NCI-H1436 treated with DMSO at 0.1 percent for 48 hours (cell line): Measurements from ENCODE around the gene DUSP22.

Experiments
- DNase-seq: peaks from one replicate; lab custom pipeline; 2025; lab: John Stamatoyannopoulos, UW

DUSP22 gene

DNA sequence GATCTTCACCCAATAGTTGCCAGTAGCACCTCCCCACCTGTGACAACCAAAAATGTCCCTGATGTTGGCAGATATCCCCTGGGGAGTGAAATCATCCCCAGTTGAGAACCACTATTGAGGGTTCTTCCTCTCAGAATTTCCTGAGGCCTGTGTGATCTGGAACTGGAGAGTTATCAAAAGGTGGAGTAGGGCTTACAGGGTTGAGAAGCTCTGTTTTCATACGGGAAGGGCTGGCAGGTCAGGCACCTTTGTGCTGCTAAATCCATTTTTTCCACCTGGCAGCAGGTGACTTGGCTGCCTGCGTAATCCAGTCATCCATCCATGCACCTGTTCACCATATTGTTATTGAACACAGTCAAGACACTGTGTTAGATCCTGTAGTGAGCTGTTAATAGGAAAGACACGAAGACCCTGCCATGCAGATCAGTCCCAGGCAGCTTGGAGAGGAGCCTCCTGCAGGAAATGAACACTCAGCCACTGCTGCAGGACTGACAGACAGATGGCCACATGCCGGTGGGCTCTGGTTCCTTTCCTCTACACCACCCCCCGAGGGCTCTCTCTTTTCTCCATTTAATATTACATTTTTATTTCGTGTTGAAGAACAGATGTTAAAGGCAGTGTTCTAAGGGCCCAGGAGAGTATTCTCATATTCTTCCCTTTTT lies 5.4 kb downstream of the DUSP22 start:
- DNase-seq, result no peak

GRCh38 chr6:298233-299103 lies 6.2 kb downstream of the DUSP22 start:
- no peak for DNase-seq

DNA sequence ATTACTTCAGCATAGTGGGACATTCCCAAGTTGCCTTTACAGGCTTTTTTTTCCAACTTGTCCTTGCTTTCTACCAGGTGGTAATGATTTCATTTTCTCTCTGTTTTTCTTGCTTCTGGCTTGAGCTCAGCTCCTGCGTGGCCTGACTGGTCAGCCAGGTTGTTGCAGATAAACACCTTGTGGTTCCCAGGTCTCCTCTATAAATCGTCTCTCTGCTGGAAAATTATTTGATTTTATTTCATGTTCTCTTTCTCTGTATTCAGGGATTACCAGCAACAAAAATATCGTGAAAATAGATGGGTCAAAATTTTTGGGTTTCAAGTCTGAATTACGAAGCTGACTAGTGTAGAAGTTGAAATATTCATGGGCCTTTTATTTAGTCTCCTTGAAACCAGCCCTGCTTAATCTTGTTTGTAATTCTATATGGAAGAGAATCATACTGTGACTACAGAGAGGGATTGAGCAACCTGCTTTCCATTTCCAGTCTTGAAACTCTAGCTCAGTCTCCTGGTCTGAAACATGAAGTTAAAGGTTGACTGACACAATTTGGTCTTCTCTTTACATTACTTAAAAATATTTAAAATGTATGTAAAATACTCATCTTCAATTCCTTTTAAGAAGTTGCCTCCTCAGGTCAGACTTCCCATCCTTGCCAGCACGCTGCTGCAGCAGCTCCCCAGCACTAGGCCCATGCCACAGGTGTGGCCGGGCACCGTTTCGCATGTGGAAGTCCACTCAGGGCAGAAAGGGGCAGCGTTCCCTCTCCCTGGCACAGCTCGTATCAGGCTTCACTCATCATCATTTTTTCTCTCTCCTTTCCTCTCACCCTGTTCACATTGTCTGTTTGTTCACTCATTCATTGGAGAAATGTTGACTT lies 7.1 kb downstream of the DUSP22 start:
- no peak for DNase-seq

DNA sequence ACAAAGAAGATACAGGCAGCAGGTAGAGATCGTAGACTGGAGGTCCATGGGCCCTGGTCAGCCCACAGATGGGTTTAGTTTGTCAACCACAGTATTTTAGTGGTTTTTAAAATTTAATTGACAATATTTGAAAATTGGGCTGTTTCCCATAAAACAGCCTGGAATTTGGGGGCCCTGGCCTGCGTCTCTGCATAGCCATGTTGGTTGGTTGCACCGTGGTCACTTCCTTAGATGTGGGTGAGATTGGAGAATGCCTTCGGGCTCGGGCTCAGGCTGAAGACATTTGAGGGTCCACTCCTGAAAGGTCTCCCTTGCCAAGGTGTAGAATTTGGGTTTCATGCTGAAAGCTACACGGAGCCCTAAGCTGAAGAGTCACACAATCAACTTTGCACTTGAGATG lies 7.7 kb downstream of the DUSP22 start:
- no peak for DNase-seq

GRCh38 chr6:300494-301198 lies 8.4 kb downstream of the DUSP22 start:
- DNase-seq, result no peak

DNA sequence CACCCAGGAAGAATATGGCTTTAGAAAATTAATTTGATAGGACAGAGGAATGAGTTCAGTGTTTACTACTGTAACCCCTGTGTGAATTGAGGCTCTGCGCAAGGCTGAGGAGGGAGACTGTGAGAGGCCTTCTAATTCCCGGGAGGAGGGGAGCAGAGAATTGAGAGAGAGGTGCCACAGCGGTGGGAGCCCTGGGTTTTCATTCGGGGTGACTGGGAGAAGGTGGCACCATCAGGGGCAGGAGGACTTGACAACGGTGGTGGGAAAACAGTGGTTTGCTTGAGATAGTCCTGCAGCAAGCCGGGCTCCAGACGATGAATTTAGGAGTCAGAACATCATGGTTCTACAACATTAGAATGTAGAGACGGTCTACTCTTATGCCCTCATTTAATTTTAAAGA lies 9.2 kb downstream of the DUSP22 start:
- DNase-seq, result no peak

GRCh38 chr6:301929-302705 lies 9.8 kb downstream of the DUSP22 start:
- DNase-seq, result no peak

DNA sequence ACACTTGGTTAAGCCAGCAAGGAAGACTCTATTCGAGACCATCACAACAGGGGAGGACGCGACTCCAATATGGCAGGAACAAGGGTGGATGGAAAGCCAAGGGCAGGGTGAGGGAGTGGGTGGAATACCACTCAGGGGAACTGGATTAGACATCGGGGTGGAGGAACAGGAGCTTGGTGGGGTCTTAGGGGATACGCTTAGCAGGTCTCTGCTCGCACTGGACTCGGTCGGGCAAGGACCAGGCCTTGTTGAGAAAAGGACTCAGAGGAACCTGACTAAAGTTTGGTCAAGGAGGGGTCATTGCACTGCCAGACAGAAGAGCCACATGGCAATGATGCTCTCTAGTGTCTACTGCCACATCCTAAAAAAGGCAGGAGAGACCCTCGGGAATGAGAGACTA lies 10.5 kb downstream of the DUSP22 start:
- no peak for DNase-seq

- DNase-seq, result no peak
Measured at GRCh38 chr6:303263-303662, 11.0 kb downstream of the DUSP22 start.

DNA sequence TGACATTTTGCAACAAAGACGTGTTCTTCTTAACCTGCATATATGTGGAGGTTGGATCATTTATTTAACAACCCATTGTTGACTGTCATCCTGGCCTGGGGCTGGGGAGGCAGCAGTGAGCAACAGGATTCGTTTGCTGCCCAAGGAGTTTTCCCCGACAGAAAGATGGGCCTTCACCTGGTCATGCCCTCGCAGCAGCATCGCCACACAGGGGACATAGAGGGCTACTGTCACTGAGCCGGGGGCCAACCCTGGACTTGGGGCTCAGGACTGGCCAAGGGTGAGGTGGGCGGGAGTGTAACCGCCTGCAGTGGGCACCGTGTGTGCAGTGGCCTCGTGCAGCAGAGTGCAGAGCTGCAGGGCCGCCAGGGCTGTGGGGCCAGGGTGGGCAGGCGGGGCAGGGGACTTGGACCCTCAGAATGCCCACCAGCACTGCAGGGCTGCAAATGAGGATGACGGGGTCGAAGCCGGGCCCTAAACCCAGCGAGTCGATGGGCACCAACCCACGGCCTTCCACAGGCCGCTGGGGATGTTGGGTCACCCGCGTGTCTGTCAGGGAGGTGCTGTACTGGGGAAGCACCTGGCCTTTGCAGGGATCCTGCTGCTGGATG lies 11.8 kb downstream of the DUSP22 start:
- DNase-seq, result no peak

DNA sequence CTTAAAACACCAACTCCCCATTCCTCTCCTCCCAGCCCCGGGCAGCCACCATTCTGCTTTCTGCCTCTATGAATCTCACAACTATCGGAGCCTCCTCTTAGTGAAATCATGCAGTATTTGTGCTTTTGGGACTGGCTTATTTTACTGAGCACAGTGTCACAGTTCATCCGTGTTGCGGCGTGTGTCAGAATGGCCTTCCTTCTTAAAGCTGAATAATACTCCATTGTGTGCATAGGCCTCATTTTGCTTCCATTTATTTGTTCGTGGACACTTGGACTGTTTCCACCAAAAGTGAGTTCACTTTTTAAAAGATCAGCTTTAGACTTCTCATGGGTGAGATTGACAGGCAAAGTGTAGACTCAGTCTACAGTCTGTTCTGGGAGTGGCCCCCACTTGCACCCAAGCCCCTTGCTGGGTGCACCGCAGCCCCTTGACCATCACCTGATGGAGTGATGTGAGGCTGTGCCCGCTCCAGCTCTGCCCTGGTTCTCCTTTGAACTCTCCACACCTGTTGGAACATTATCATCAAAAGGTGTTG lies 12.6 kb downstream of the DUSP22 start:
- no peak for DNase-seq

- no peak for DNase-seq
Measured at GRCh38 chr6:305371-306206, 13.3 kb downstream of the DUSP22 start.

DNA sequence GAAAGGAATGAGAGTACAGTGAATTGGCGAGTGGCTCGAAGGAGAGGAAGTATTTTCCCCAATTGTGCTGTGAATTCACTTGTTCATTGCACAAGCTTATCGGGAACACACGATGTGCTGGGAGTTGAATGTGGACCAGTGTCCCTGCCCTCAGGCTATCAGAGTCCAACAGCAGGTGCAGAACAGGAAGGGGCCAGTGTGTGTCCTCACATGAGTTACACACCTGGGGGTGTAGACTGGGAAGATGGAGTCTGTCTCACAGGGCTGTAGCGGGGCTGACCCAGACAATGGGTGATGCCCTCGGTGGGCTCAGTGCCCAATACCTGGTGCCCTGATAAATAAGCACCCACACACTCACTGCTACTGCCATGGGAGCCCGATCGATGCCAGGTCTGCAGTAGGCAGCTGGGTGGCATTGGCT lies 14.4 kb downstream of the DUSP22 start:
- no peak for DNase-seq

GRCh38 chr6:307065-307814 lies 15.0 kb downstream of the DUSP22 start:
- no peak for DNase-seq

- no peak for DNase-seq
Measured at GRCh38 chr6:307874-308273, 15.6 kb downstream of the DUSP22 start.

DNA sequence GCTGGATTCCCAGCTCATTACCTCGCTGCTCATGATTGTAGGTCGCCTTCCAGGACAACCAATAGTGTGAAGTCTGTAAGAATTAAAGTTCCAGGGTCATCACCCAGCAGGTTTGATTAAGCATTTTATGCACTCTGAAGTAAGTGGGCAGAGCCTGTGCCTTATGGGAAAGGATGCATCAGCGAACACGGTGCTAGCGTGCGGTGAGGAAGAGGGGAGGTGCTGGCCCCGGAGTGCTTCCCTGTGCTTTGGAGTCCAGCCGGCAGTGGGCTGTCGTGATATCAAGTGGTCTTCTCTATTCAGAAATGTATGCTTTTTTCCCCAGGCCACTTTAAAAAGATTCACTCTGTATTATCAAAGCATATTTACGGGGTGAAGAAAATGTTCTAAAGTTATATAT lies 16.0 kb downstream of the DUSP22 start:
- DNase-seq, result no peak

GRCh38 chr6:308768-309167 lies 16.5 kb downstream of the DUSP22 start:
- no peak for DNase-seq

- DNase-seq, result no peak
Measured at GRCh38 chr6:309947-310346, 17.7 kb downstream of the DUSP22 start.

DNA sequence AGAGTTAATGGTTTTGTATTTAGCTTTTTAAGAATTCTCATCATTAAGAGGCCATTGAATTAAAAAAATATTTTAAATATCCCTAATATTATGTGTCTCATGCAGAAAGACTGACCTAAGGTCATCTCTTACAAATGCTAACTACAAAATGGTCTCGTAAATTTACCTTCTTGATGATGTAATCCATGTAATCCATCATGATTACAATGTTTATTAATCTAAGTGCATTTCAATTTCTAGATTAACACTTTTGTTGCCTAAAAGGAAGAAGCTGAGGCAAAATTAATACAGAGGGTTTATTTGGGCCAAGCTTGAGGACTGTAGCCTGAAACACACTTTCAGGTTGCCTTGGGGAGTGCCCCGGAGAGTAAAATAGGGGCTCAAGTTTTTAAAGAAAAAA lies 18.4 kb downstream of the DUSP22 start:
- no peak for DNase-seq
